NCI-H2227 (cell line): Measurements from ENCODE around the gene FOXK1.

Experiments
- DNase-seq: peaks from one replicate; lab custom pipeline; 2025; ENCODE audit not compliant: unreplicated experiment; lab: John Stamatoyannopoulos, UW

FOXK1 gene

DNA sequence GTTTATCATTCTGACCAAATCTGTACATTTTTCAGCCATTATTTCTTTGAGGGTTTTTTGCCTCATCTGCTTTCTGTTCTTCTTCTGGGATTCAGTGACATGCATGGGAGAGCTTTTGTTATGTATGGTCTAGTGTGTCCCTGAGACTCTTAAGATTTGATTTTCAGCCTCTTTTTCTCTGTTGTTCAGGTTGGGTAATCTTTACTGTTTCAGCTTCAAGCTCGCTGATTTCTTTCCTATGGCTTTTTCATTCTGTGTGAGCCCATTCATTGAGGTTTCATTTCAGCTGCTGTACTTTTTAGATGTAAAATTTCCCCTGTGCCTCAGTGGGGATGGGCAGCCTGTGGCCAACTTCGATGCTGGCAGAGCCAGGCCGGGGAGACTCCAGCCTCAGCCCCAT lies 38.1 kb downstream of the FOXK1 start:
- DNase-seq = no peak

DNA sequence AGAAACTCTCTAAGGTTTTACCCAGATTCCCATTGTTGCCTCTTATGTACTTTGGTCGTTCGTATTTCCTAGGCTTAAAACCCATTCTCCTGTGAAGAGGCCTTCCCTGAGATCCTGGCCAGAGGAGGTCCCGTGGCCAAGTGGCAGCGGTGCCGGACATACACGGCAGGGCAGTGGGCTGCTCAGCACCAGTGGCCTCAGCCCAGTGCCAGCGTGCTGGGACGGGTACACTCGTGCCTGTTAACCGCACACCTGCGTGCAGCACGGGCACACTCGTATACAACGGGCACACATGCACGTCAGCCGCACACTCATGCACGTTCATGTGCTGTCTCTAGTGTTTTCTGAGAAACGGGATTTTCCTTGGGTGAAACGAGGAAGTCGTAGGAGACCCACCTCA lies 40.2 kb downstream of the FOXK1 start:
- no peak for DNase-seq

DNA sequence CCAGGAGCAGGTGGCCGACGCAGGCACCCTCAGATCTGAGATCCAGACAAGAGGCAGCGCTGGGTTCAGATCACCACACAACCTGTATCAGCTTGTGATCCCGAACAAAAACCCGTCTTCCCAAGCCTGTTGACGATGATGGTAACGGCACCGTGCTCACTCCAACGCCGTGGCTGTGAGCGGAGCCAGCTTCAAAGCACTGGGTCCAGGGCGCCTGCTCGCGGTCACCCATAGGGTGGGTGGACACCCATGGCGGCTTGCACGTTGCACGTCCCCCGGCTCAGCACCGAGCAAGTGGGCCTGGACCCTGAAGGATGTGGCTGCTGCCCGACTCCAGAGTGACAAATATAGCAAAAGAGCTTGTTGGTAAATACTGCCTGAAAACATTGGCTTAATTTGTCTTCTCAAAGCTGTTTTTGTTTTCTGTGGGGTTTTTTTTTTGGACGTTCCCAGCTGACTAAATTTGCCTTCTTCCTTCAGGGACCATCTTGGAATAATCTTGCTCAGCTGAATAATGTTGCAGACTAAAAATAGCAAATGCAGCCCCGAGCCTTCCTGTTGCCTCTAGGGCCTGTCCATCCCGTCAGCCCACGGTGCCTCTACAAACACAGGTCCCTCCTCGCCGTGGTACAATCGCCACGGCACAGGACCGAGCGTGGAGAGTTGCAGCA lies 41.0 kb downstream of the FOXK1 start:
- DNase-seq = no peak

DNA sequence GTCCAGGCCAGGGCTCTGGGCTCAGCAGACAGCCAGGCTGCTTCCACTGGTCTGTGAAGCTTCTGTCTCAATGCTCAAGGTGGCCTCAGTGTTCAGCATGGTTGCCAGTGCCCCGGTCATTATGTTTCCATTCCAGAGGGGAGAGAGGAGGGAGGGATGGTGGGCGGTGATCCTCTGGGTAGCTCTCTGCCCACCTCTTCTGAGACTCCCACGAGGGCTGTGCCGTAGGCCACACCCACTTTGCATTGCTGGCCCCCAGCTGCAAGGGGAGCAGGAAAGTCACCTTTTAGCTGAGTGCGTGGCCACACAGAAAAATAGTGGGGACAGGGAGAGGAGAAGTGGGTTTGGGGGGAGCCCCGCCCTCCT lies 42.5 kb downstream of the FOXK1 start:
- peak; percentile 55 for DNase-seq

- peak; percentile 66 for DNase-seq
These were observed 43.1 kb downstream of the FOXK1 start for GRCh38 chr7:4725014-4725849.

DNA sequence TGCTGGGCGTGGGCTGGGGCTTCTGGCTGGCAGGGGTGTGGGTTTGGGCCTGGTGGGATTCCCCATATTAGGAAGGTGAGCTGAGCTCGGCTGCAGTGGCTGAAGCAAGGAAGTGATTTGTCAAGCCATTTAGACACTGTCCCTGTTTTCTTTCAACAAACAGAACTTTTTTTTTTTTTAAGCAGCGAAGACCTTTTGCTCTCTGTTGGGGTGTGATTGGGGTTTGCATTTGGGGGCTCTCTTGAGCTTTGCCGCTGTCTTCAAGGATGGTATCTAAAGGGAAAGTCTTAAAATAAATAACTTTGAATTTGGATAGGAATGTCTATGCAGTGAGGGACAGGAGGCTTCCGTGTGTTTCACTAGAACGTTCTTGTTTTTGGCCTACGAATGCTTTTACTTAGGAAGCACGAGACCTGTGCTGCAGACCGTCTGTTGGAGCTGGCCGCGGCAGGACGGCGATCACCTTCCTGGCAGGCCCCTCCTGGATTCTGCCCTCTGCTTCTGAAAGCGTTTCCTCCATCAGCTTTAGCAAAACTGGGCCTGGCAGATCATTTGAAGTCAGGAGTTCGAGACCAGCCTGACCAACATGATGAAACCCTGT lies 43.9 kb downstream of the FOXK1 start:
- no peak for DNase-seq

DNA sequence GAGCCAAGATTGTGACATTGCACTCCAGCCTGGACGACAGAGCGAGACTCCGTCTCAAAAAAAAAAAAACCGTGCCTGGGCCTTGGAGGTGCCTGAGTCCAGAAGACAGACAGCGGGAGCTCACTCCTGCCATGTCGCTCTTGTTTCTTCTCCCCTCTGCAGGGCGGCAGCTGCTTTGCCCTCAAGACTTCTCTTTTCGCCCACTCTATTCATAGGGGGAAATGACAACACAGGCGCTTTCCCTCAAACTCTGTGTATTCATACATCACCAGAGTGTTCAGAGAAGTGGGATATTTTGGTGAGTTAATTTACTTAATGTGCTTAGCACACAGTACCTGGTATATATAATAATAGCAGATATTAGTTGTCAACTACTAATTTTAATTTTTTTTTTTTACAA lies 44.5 kb downstream of the FOXK1 start:
- no peak for DNase-seq

GRCh38 chr7:4727914-4728705 lies 46.0 kb downstream of the FOXK1 start:
- DNase-seq = no peak

GRCh38 chr7:4729266-4729665 lies 47.2 kb downstream of the FOXK1 start:
- no peak for DNase-seq

DNA sequence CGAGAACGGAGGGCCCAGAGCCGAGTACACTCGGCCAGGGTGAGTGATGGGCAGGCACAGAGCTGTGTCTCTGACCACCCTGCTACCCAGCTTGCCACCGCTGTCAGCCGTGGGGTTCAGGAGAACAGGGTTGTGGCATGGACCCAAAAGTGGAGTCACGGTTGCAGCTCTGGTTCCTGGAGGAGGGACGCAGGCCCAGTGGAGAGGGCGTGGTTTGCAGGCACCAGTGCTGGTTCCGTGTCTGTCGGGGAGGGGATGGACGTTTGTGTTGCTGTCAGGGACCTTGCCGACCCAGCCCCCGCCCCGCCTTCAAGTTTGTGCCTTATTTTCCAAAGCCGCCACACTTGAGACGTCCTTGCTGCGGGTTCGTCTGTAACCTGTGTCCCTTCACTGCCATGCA lies 48.2 kb downstream of the FOXK1 start:
- no peak for DNase-seq

DNA sequence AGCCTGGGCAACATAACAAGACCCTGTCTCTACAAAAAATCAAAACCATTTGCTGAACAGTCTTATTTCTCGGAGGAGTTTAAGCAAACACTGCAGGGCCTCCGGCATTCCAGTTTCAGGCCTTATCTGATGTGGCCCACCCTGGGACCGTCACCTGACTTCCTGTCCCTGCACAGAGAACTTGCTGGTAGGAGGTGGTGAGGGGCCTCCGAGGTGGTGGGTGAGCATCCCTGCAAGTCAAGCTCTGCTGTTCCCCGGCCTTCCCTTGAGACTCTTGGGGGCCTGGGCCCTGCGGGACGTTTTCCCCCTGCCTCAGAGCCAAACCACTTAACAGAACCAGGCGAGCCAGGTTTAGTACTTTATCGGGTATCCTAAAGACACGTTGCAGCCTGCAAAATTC lies 48.9 kb downstream of the FOXK1 start:
- DNase-seq = no peak

GRCh38 chr7:4731803-4732202 lies 49.7 kb downstream of the FOXK1 start:
- DNase-seq = no peak

- no peak for DNase-seq
These were observed 51.9 kb downstream of the FOXK1 start for GRCh38 chr7:4733936-4734528.

- DNase-seq = no peak
These were observed 52.7 kb downstream of the FOXK1 start for GRCh38 chr7:4734587-4735345.

GRCh38 chr7:4737300-4737699 lies 55.2 kb downstream of the FOXK1 start:
- DNase-seq = no peak

- DNase-seq = peak; percentile 39
These were observed 56.8 kb downstream of the FOXK1 start for GRCh38 chr7:4738711-4739527.

GRCh38 chr7:4739528-4739992 lies 57.5 kb downstream of the FOXK1 start:
- DNase-seq = peak; percentile 66

GRCh38 chr7:4740796-4741195 lies 58.7 kb downstream of the FOXK1 start:
- DNase-seq = no peak

DNA sequence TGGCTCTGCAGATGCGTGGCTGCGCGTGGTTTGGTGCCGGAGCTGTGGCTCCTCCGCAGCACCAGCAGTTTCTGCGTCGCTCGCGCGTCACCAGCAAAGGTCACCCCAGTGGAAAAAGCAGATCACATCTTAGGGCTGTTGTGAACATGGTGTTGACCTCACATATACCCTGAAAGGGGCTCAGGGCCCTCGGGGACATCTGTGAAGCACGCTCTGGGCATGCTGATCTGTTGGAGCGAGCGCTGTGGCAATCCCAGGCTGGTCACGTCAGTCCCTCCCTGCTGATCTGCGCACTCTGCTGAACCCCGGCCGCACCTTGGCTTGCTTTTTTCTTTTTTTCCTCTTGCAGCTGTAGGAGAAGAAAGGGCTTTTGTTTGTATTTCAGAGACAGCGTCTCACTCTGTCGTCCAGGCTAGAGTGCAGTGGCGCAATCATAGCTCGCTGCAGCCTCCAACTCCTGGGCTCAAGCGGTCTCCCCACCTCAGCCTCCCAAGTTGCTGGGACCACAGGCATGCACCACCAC lies 60.0 kb downstream of the FOXK1 start:
- no peak for DNase-seq
